Measurements from ENCODE around the gene SUSD3.
A peak's percentile ranks its signal among the peaks of the same experiment; 100 is the strongest.
"Not testable (repeated sequence)": the region's sequence is repeated elsewhere in the genome, so short reads cannot be mapped to it uniquely, and the experiment has no call there.

Gene SUSD3

GRCh38 chr9:93100276-93100636 is 41.8 kb downstream of the SUSD3 start:
- H3K4me3 Mint-ChIP-seq: peak overlapping the region in 2 of 3 experiments; percentile 16 to 19
- peaks cover 31% of the 10 kb centered on the region for H3K36me3 Mint-ChIP-seq (ENCODE audit: low read depth)
- no peaks in the 10 kb centered on the region for H3K27me3 Mint-ChIP-seq (ENCODE audit: low read depth)
- no peak overlapping the region for H3K27ac Mint-ChIP-seq
- peaks cover 28% of the 10 kb centered on the region for H3K9me3 Mint-ChIP-seq
- H3K4me1 Mint-ChIP-seq: peaks cover 16% of the 10 kb centered on the region
- TF ChIP-seq CTCF (IDR thresholded peaks at IDR 0.05; ENCODE audit: unreplicated experiment in 3 of 3): no peak

GRCh38 chr9:93101086-93101485 is 42.6 kb downstream of the SUSD3 start:
- Mint-ChIP-seq H3K36me3 (ENCODE audit: low read depth) (peaks cover 39% of the 10 kb centered on the region), H3K9me3 (peaks cover 34% of the 10 kb centered on the region), H3K4me1 (peaks cover 16% of the 10 kb centered on the region)
- H3K27me3 Mint-ChIP-seq (ENCODE audit: low read depth); H3K27ac Mint-ChIP-seq; H3K4me3 Mint-ChIP-seq: not testable (repeated sequence)

GRCh38 chr9:93105620-93106019 is 47.1 kb downstream of the SUSD3 start:
- Mint-ChIP-seq H3K4me3 (no peak overlapping the region), H3K9me3 (peaks cover 32% of the 10 kb centered on the region), H3K36me3 (ENCODE audit: low read depth) (peaks cover 46% of the 10 kb centered on the region), H3K27me3 (ENCODE audit: low read depth) (no peaks in the 10 kb centered on the region), H3K27ac (no peak overlapping the region), H3K4me1 (peaks cover 6% of the 10 kb centered on the region)
- TF ChIP-seq CTCF (IDR thresholded peaks at IDR 0.05; ENCODE audit: unreplicated experiment in 3 of 3): no peak

DNA sequence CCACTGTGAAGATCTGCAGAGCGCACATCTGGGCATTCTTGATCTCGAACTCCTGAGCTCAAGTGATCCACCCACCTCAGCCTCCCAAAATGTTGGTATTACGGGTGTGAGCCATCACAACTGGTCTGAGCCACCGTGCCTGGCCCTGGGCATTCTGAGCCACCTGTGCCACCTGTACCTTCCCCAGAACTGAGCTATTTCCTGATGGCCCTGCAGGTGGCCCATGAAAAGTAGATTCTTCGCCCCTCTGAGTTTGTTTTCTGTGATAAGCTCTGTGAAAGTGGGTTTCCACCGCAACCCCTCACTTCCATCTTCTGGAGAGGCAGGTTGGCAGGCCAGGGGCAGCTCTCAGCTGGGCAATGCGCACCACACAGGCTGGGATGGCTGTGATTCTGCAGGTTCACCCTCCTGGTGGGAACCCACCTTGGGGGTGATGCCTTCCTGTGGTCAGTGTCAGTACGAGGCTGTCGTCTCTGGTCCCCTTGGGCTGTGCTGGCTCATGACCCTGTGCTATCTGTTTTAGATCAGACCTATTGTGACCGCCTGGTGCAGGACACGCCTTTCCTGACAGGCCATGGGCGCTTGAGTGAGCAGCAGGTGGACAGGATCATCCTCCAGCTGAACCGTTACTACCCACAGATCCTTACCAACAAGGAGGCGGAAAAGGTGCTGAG is 48.8 kb downstream of the SUSD3 start:
- Mint-ChIP-seq H3K9me3 (peaks cover 28% of the 10 kb centered on the region), H3K36me3 (ENCODE audit: low read depth) (peaks cover 45% of the 10 kb centered on the region), H3K4me3 (no peak overlapping the region), H3K27ac (no peak overlapping the region), H3K4me1 (peaks cover 6% of the 10 kb centered on the region), H3K27me3 (ENCODE audit: low read depth) (no peaks in the 10 kb centered on the region)
- no peak for TF ChIP-seq CTCF (IDR thresholded peaks at IDR 0.05; ENCODE audit: unreplicated experiment in 3 of 3)

DNA sequence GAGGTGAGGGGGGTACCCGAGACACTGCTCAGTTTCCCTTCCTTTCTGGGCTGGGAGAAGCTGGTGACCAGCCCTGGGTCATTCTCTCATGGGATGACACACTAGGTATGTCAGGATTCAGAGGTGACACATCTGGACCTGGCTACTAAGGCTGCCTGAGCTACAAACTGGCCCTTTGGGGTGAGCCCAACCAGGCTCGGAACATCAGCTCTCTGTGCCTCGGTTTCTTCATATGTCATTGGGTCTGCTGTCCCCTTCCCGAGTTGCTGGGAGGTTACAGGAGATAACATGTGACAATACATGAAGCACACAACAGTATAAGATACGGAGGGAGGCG is 49.3 kb downstream of the SUSD3 start:
- Mint-ChIP-seq H3K9me3 (peaks cover 25% of the 10 kb centered on the region), H3K36me3 (ENCODE audit: low read depth) (peaks cover 42% of the 10 kb centered on the region), H3K4me1 (peaks cover 6% of the 10 kb centered on the region), H3K27me3 (ENCODE audit: low read depth) (no peaks in the 10 kb centered on the region), H3K4me3 (no peak overlapping the region), H3K27ac (no peak overlapping the region)
- no peak for TF ChIP-seq CTCF (IDR thresholded peaks at IDR 0.05; ENCODE audit: unreplicated experiment in 3 of 3)

DNA sequence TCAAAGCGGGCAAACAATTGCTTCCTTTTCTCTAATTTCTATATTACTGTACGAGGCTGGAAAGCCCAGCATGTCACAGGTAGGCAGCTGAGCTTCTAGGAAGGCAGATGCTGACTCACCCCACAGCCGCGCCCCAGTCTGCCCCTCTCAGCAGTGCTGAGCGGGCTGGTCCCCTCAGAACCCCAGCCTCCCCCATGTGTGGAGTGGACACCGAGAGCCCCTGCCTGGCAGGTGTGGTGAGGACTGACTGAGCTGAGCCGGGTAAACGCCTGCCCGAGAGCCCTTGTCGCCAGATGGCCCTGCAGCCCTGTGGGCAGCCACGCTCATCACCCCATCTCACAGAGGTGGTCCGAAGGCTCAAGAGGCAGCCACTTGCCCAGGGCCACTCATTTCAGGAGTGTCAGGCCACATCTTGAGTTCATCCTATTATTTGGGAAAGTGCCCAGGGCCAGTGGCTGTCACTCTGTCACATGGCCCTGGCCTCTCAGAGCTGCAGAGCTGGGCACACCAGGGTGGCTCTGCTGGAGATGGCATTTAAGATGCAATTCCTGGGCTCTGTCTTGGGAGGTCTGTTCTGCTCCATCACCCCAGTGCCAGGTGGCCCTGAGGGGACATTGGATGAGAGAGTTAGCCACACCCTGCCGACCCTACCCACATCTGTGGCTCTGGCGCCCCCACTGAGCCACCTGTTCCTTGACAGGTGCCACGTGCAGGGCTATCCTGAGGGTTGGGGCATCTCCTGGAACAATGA is 50.0 kb downstream of the SUSD3 start:
- peaks cover 20% of the 10 kb centered on the region for H3K9me3 Mint-ChIP-seq

More for the DNA sequence above, 50.0 kb downstream of the SUSD3 start:
- Mint-ChIP-seq H3K27ac (no peak overlapping the region), H3K36me3 (ENCODE audit: low read depth) (peaks cover 36% of the 10 kb centered on the region), H3K4me1 (peaks cover 6% of the 10 kb centered on the region), H3K27me3 (ENCODE audit: low read depth) (no peaks in the 10 kb centered on the region), H3K4me3 (no peak overlapping the region)
- TF ChIP-seq CTCF (IDR thresholded peaks at IDR 0.05; ENCODE audit: unreplicated experiment in 3 of 3): no peak
